GM19035 (cell line): ENCODE data around the gene CAT.
"Not testable (repeated sequence)": the region's sequence is repeated elsewhere in the genome, so short reads cannot be mapped to it uniquely, and the experiment has no call there.

Source experiments
- ATAC-seq: cut with Tn5 transposase; IDR thresholded peaks from one replicate; pipeline ENCODE4 v1.9.1; 2021; ENCODE audit not compliant: unreplicated experiment

CAT gene

GRCh38 chr11:34424826-34425225 lies 13.9 kb upstream of the CAT start:
- not testable (repeated sequence) for ATAC-seq

- no peak for ATAC-seq
Measured at GRCh38 chr11:34425360-34425759, 13.4 kb upstream of the CAT start.

GRCh38 chr11:34425867-34426266 lies 12.9 kb upstream of the CAT start:
- ATAC-seq: no peak

- ATAC-seq: no peak
Measured at GRCh38 chr11:34426766-34427185, 12.0 kb upstream of the CAT start.

GRCh38 chr11:34427186-34427805 lies 11.4 kb upstream of the CAT start:
- ATAC-seq: no peak

GRCh38 chr11:34431979-34432378 lies 6.8 kb upstream of the CAT start:
- no peak for ATAC-seq

GRCh38 chr11:34432822-34433221 lies 5.9 kb upstream of the CAT start:
- ATAC-seq: no peak

GRCh38 chr11:34433899-34434298 lies 4.8 kb upstream of the CAT start:
- no peak for ATAC-seq

- no peak for ATAC-seq
Measured at GRCh38 chr11:34437224-34438125, 1.3 kb upstream of the CAT start.

- ATAC-seq: no peak
Measured at GRCh38 chr11:34439610-34440198, 970 bp downstream of the CAT start.

- ATAC-seq: no peak
Measured at GRCh38 chr11:34441814-34442213, 3.1 kb downstream of the CAT start.

- no peak for ATAC-seq
Measured at GRCh38 chr11:34443136-34443535, 4.4 kb downstream of the CAT start.

GRCh38 chr11:34444428-34444827 lies 5.7 kb downstream of the CAT start:
- no peak for ATAC-seq

GRCh38 chr11:34445956-34446355 lies 7.2 kb downstream of the CAT start:
- ATAC-seq: no peak

GRCh38 chr11:34446386-34446785 lies 7.7 kb downstream of the CAT start:
- no peak for ATAC-seq

GRCh38 chr11:34447044-34447443 lies 8.3 kb downstream of the CAT start:
- no peak for ATAC-seq

- no peak for ATAC-seq
Measured at GRCh38 chr11:34448223-34448994, 9.7 kb downstream of the CAT start.

- ATAC-seq: no peak
Measured at GRCh38 chr11:34449013-34449412, 10.3 kb downstream of the CAT start.

GRCh38 chr11:34451053-34451452 lies 12.3 kb downstream of the CAT start:
- ATAC-seq: no peak

GRCh38 chr11:34454308-34455032 lies 15.7 kb downstream of the CAT start:
- ATAC-seq: no peak

- no peak for ATAC-seq
Measured at GRCh38 chr11:34457607-34458006, 18.9 kb downstream of the CAT start.
